Fibroblast of skin of back (primary cell): ENCODE data around the gene GRM7.
A peak's percentile ranks its signal among the peaks of the same experiment; 100 is the strongest.

Source experiments
- DNase-seq: peaks from one replicate; pipeline ENCODE4 v3.0.0-alpha.2; 2013

GRM7 gene

DNA sequence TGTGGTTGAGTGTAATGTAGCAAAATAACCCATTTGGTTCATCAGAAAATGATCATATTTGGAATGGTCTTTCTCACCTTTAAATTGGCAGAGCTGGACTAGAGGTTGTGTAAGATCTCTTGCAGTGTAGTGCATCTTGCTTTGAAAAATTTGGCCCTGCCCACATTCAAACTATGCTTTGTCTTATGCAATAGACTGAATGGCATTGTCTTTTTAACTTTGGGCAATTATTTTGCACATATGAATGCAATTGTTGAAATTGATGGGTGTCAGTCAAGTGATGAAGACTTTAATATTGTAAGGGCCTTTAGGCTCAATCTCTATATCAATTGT, 381.4 kb downstream of the GRM7 start:
- DNase-seq, result no peak

DNA sequence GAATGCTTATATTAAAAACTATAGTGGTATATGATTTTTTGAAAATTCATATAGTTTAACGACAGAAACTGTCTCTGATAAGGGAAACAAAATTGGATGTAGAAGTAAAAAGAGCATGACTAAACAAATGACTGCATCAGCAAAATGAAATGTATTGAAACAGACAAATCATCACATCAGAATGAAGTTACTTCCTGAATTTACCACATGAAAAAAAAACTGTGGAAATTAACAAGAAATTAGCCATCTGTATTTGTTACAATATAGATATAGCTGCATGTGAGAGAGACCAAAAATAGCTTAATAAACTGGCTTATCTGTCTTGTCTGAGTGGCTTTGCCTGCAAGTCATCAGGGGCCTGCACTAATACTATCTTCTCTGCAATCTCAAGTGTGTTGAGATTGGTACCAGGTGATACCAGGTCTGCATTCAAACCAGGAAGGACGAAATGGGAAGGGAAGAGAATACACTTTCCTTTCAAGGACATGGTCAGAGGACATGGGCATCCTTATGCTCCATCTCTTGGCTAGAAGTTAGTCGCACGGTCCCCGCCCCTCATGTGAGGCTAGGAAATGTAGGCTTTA, 388.7 kb downstream of the GRM7 start:
- no peak for DNase-seq

DNA sequence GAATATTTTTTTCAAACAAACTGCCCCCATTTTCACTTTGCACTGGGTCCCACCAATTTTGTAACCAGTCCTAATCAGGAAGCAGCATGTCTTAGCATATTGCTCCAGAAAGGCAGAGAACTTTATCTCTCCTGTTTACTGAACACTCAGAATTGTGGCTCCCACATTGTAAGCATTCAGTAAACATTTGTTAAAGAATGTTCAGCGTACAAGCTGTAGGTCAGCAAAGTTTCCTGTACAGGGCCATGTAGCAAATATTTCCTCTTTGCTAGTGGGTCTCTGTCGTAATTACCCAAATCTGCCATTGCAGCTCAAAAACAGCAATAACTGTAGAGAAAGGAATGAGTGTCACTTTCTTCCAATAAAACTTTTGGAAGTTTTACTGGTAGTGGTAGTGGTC, 393.3 kb downstream of the GRM7 start:
- no peak for DNase-seq

DNA sequence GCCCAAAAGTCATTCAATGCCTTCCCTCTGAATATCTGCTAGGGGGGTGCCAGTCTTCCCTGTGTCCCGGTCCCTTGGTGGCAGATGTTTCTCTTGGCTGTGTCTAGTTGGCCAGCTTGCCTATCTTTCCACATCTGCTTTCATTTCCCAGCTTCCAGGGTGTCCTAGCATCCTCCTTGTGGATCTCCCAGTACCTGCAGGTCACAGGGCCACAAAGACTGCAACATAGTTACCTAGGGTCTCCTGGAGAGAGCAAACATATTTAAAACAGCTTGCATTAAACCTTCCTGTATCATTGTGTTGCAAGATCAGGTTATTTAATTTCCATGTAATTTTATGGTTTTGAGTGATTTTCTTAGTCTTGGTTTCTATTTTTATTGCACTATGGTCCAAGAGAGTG, 400.1 kb downstream of the GRM7 start:
- DNase-seq, result no peak

GRCh38 chr3:7263347-7264195, 402.7 kb downstream of the GRM7 start:
- no peak for DNase-seq

DNA sequence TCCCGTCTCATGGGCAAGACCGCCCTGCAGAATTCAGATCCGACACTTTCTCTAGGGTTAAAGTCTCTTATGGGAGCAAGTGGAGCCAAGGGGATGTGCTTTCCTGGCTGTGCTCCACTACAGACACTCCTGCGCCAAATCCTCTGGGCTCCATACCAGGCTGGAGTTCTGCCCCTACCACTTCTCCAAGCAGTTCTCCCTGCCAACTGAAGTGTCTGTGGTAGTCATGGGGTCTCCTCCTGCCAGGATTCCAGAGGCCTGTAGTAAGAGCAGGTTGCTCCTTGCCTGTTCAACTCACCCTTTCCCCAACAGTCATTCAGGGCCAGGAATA, 403.2 kb downstream of the GRM7 start:
- DNase-seq, result no peak

- DNase-seq, result no peak
Observed at GRCh38 chr3:7265736-7266135, 404.8 kb downstream of the GRM7 start.

GRCh38 chr3:7266551-7266950, 405.6 kb downstream of the GRM7 start:
- no peak for DNase-seq

DNA sequence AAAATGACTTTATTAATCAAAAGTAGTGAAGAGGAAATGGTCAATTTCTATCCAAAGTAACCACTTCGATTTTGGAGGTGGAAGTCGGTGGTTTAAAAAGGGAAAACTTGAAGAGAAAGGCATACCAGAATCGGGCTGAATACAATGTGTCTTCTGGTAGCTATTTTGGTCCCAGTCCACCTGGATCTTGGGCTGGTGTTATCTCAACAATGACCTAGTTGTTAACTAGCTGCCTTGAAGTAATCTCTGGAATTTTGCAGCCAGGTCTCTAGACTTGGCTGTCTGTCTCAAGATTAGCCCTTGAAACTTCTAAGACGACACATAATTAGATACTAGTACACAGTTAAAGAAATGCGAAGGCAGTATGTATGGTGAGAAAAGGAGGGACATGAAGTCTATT, 409.8 kb downstream of the GRM7 start:
- no peak for DNase-seq

- no peak for DNase-seq
Observed at GRCh38 chr3:7271631-7272030, 410.7 kb downstream of the GRM7 start.

GRCh38 chr3:7272203-7272602, 411.3 kb downstream of the GRM7 start:
- no peak for DNase-seq

GRCh38 chr3:7275396-7275795, 414.5 kb downstream of the GRM7 start:
- no peak for DNase-seq

GRCh38 chr3:7280318-7280717, 419.4 kb downstream of the GRM7 start:
- DNase-seq, result no peak

- DNase-seq, result no peak
Observed at GRCh38 chr3:7282988-7283387, 422.1 kb downstream of the GRM7 start.

DNA sequence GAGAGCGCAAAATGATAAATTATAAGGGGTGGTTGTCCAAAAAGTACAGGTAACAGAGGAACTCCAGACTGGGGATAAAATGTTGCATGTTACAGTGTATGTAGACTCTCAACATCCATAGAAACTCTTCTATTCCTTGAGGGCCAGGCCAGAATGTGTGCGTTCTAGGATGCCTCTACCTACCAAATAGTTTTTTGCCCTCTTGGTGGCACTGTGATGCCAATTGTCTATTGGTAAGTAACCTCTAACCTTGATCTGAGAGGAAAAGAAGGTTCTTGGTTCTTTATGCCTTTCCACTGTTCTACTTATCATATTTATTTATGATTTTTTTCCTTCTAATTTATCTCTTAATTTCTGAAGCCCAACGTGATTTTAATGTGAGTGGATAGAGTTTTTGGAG, 424.6 kb downstream of the GRM7 start:
- DNase-seq, result no peak

DNA sequence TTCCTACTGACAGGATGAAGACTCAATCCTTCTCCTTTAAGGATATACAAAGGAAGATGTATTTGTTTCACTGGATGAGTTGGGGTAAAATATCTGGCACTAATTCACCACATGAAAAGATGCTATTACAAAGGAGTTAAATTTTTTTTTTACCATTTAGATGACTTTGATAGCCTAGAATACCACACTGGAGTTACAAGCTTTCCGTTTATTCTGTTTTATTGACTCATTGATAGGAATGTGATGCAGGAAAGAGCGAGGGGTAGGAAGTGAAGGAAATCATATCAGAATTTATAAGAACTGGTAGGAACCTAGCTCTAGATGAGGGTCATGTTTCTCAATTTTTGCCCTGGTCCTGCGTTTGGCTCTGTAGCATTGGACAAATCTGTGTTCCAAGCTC, 427.2 kb downstream of the GRM7 start:
- DNase-seq, result no peak

- no peak for DNase-seq
Observed at GRCh38 chr3:7289121-7289520, 428.2 kb downstream of the GRM7 start.

DNA sequence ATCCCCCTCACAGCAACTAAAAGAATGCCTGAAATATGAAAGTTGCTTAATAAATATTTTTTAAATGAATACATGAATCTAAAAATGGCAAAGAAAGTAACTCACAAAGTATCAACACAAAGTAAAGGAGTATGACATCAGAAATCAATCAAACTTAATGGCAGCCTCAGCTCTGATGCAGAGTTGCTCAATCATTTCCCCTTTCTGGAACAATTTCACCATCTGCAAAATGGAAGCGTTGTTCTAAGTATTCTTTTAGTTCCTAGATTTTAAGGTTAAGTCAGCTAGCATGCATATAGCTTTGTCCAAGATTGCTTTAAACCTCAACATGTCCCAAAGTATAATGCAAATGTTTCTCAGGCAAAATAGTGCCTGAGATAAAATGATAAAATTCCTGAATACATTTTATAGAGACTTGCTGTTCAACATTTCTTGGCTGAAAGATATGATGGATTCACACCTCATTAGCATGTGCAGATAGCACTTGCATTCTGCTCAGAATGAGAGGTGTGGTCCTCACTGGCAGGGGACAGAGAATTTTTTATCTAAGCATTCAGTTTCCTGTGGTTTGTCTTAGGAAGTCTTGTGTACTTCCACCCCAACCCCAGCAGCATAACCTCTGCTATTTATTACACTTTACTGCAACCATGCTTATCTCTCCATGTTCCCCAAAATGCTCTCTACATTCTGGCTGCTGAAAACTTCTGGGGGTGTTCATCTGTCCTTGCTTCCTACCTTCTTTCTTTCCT, 429.3 kb downstream of the GRM7 start:
- DNase-seq, result no peak

- no peak for DNase-seq
Observed at GRCh38 chr3:7292362-7292761, 431.4 kb downstream of the GRM7 start.

GRCh38 chr3:7293286-7293685, 432.4 kb downstream of the GRM7 start:
- no peak for DNase-seq

- DNase-seq, result no peak
Observed at GRCh38 chr3:7305561-7305960, 444.6 kb downstream of the GRM7 start.

DNA sequence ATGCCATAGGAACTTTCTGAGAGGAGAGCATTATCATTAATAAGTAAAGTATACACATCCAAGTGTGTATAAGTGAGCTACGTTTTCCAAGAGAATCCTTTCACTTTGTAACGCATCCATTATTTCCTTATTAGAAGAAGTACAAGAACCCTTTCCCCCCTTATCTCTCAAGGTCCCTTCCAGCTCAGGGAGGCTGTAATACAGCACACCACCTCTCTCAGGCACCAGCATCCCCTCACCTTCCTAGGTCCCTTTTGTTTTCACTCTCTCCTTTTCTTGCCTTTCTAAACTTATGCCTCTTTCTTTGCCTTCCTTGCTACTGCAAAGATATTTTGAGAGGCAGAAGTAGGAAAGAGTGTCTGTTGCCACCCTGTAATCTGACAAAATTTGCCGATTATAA, 446.0 kb downstream of the GRM7 start:
- DNase-seq, result no peak

GRCh38 chr3:7307410-7307809, 446.5 kb downstream of the GRM7 start:
- DNase-seq, result peak; percentile 15

DNA sequence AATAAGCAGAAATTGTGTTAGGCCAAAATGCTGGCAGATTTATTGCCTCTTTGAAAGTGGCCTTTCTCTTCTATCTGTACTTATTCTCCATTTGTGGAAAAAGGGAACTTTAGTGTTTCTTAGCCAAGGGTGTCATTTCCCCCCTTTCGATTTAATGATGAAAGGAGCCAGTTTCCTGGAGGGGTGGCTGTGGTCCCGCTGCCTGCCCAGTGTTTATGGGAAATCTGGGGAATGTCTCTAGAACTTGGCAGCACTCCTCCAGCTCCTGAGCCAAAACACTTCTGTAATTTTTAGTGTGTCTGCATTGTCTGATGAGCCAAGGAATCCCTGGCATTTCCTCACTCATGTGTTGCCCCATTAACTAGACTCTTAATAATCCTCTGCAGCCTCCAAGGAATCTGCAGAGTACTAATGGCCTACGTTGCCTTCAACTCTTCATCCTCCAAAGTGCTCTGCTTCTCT, 448.8 kb downstream of the GRM7 start:
- peak; percentile 55 for DNase-seq
